T-helper 2 cell (primary cell): Measurements from ENCODE around the gene MLLT3.

Experiments
- DNase-seq, 5 experiments: peaks; one replicate each; pipeline versions ENCODE4 v3.0.0 to v3.0.0-alpha.2; 2012 to 2022

MLLT3 gene

DNA sequence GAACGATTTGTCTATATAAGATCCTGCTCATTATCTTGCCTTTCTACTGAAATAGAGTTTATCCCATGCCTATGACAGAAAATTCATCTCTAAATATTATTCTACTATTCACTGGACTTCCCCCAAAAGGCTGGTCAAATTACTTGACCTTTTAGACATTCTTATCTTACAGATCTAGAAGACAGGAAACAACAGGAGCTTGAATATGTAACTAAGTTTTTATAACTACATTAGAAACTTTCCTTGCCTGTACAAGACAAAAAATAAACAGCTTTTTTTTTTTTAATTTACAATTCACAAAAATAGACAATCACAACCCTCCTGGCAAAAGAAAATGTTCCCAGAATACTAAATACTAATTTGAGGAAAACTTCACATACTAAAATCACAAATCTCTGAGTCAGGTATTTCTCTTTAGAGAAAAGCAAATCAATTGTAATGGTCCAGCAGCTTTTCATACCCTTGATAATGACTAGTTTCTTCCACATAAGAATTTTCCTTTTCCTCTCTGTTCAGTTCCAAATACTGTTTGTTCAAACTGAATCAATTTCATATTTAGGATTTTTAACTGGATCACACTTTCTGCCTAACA is 68.6 kb downstream of the MLLT3 start:
- no peak for DNase-seq

DNA sequence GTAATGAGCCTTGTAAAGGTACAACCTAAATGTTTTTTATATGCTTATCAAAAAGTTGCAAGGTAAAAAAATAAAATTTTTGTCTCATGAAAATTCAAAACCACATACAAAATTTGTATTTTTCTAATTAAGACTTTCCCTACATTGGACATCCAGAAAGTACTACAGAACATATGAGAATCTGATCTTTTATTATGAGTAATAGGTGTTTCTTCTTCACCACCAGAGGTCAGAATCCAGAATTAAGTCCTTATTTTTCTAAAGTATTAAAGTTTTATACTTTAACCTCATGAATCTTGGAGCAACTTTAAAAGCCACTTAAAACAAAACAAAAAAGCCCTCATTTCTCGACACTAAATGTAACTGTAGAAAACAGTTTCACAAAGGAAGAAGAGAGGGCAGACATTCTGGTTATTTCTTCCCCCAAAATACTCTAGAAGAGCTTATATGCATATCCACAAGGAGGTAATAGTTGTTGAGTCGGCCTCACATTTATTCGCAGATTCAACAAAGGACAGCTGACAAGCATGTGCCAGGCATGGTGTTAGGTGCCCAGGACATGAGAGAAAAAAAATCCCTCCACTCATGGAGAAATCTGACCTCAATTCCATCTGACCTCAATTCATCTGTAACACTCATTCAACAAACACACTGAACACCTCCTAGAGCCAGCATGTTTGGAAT is 69.3 kb downstream of the MLLT3 start:
- DNase-seq: peak in 1 of 5 experiments; percentile 64

DNA sequence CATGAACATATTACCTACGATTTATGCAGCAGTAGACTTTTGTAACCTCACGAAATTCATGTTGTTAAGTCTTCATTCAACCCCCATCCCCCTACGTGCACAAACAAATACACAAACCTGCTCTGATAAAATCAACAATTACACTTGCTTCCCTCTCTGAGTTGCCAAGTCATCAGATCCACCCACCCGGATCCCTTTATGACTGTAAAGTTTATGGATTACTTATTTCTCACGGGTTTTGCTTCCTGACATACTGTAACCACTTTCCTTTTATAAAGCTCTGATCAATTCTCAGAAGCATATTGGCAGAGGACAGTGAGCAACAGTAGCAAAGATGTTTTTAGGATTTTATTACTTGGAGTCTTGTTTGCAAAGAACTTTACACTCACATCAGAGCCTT is 70.5 kb downstream of the MLLT3 start:
- DNase-seq: peak in 1 of 5 experiments; percentile 85

DNA sequence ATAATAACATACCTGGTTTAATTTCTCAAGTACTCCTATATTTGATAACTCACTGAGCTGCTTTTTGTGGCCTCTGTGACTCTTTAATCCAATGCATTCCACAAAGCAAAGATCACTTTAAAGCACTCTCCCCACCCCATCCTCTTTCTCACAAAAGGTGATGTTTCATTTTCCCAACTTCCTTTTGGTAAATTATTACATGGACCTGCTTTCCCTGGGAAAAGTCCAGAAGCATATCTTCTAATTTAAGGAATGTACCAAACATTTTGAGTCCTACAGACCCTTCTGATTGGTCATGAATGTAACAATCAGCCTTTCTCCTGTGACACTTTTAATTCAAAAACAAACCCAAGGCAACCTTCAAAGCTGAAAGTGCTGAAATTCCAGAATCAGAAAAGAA is 71.1 kb downstream of the MLLT3 start:
- no peak for DNase-seq

DNA sequence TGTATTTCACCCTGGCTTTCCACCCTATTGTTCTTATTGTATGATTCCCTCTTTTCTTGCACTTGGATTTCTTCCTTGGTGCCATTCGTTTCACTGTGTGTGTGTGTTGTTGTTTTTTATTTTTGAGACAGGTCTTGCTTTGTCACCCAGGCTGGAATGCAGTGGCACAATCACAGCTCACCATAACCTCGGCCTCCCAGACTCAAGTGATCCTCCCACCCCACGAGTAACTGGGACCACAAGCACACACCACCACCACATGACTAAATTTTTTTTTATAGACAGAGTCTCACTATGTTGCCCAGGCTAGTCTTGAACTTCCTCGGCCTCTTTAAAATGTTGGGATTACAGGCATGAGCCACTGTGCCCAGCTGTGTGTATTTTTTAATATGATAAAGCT is 72.0 kb downstream of the MLLT3 start:
- peak in 1 of 5 experiments; percentile 25 for DNase-seq

DNA sequence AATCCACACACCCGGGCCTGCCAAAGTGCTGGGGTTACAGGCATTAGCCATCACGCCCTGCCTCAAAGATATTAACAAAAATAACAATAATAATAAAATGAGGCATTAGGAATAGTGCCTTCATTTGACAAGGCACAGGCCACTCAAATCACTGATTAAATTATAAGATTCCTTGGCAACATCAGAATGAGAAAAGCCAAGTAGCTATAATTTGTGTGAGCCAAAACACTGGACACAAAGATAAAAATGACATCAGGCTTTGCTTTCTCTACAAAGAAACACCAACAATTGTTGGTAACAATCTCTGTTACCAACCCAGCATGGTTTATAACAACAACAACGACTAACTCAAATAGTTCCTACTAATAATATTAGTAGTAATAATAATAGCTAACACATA is 73.2 kb downstream of the MLLT3 start:
- no peak for DNase-seq

DNA sequence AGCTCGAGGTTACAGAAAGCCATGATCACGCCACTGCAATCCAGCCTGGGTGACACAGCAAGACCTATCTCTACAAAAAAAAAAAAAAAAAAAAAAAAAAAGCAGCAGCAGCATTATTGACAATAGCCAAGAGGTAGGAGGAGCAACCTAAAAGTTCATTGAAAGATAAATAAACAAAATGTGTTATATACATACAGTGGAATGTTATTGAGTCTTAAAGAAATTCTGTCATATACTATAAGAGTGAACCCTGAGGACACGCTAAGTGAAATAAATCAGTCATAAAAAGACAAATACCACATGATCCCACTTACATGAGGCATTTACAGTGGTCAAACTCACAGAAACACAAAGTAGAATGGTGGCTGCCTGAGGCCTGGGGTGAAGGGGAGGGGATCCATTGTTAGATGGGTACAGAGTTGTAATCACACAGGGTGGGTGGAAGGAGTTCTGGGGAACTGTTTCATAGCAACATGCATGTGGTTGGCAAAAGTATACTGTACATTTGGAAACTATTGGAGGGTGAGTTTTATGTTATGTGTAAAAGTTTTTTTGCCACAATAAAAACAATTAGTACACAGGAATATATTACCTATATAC is 77.2 kb downstream of the MLLT3 start:
- DNase-seq: no peak

DNA sequence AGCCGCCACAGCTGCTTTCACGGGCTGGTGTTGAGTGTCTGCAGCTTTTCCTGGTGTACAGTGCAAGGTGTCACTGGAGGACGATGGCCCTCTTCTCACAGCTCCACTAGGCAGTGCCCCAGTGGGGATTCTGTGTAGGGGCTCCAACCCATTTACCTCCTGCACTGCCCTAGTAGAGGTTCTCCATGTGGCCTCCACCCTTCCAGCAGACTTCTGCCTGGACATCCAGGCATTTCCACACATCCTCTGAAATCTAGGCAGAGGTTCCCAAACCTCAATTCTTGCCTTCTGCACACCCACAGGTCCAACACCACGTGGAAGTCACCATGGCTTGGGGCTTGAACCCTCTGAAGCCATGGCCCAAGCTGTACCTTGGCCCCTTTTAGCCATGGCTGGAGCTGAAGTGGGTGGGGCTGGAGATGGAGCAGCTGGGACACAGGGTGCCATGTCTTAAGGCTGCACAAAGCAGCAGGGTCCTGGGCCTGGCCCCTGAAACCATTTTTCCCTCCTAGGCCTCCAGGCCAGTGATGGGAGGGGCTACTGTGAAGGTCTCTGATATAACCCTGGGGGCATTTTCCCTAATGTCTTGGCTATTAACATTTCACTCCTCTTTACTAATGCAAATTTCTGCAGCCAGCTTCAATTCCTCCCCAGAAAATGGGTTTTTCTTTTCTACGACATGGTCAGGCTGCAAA is 82.0 kb downstream of the MLLT3 start:
- DNase-seq: no peak

DNA sequence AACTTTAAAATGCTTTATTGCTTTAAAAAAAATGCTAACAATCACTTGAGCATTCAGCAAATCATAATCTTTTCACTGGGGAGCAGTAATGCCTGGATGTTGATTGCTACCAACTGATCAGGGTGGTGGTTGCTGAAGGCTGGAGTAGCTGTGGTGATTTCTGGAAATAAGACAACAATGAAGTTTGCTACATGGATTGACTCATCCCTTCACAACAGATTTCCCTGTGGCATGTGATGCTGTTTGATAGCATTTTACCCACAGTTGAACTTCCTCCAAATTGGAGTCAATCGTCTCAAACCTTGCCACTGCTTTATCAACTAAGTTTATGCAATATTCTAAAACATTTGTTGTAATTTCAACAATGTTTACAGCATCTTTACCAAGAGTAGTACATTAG is 83.3 kb downstream of the MLLT3 start:
- DNase-seq: no peak

DNA sequence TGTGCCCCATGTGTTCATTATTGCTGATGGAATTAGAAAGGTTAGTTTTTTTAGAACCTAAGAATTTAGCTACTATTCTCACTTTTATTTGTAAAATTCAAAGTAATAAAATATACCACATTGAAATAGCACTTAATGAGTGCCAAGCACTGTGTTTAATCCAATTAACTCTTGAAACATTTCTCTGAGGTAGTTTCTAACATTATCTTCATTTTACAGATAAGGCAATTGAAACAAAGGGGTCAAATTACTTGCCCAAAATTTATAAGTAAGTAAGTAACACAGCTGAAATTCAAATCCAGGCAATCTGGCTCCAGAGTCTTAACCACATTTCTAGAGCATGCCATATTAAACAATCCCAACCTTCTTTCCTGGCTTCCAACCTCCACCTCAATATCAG is 84.2 kb downstream of the MLLT3 start:
- no peak for DNase-seq

DNA sequence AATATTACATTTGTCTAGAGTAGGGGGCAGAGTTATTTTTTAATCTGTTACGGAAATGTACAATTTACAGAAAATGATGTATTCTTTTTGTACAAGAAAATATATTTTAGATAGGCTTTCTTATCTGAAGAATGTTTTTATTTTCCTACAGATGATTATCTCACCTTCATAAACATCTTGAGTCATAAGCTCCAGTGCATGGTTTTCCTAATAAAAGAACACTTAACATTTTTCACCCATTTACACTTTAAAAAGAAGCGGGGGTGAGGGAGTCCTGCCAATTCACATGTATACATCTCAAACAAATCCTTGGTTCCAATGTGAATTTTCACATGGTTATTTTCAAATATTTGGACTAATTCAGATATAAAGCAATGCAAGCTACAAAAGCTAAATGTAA is 85.0 kb downstream of the MLLT3 start:
- DNase-seq: no peak

DNA sequence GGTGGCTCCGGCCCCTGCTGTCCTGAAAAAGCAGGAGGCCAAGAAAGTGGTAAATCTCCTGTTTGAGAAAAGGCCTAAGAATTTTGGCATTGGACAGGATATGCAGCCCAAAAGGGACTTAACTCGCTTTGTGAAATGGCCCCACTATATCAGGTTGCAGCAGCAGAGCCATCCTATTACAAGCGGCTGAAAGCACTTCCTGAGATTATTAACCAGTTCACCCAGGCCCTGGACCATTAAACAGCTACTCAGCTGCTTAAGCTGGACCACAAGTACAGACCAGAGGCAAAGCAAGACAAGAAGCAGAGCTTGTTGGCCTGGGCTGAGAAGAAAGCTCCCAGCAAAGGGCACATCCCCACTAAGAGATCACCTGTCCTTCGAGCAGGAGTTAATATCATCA is 89.7 kb downstream of the MLLT3 start:
- DNase-seq: no peak

DNA sequence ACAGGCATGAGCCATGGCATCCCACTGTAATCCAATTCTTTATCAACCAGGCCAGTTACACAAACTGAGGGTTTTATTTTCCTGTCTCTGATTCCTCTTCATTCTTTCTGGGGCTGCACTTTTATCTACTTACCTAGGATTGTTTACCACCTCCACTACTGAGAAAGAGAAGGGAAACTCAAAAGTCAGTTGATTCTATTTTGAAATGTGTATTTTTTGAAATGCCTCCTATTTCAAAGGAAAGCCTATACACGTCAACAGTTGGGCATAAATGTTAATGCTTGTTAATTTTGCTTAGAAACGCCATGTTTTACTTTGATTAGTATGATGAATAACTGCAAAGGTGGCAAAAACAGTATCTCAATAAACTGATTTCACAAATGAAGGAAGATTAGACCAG is 92.5 kb downstream of the MLLT3 start:
- DNase-seq: no peak

DNA sequence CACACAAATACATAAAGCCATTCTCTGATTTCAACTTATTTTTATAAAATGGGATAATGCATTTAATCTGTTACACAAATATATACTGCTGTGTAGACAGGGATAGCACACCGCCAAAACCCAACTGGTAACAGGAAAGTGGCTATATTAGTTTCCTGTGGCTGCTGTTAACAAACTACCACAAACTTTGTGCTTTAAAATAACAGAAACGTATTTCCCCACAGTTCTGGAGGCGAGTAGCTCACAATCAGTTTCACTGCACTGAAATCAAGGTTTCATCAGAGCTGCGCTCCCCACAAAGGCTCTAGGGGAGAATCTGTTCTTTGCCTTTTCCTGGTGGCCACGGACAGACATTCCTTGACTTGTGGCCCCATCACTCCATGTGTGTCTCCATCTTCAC is 94.0 kb downstream of the MLLT3 start:
- DNase-seq: peak in 1 of 5 experiments; percentile 53

DNA sequence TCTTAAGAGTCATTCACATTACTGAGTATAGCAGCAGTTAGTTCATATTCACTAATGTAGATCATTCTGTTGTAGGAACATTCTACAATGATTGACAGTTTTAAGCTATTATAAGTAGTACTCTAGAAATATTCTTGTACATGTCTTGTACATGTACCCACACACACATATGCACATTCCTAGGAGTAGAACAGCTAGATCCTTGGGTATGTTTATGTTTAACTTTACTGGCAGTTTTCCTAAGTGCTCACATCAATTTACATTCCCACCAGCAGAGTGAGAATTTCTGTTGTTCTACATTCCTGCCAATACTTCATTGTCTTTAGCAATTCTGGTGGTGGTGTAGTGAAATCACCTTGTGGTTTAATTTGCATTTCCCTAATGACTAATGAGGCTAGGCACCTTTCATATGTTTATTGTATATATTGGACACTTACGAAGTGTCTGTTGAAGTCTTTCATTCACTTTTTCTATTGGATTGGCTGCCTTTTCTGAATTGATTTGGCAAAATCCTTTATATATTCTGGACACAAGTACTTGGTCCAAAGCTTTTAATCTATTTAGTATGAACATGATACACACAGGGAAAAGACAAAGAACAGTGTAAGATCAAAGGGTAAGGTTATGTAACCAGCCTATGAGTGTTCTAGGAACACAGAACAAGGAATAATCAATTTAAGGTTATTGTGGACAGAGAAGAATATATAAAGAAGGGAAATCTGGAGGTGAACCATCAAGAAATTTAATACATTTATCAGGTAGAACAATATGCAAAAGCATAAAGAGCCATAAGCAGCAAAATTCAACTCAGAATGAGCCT is 95.6 kb downstream of the MLLT3 start:
- peak in 1 of 5 experiments; percentile 7 for DNase-seq

DNA sequence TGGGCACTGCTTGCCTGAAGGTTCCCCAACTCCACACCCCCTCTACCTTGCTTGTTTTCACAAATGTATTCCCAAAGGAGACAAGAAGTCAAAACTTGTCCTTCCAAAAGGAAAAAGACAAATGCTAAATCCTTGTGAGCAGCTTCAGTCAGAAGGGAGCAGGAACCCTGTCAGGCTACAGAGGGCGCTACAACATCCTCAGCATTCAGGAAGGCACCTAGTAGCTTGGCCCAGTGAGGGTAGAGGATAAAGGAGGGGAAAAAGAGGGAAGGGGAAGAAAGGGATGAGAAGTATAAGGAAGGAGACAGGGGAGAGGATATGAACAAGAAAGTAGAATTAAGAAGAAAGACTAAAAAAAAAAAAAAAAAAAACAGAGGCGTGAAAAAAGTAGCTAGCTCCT is 97.5 kb downstream of the MLLT3 start:
- peak in 1 of 5 experiments; percentile 12 for DNase-seq

DNA sequence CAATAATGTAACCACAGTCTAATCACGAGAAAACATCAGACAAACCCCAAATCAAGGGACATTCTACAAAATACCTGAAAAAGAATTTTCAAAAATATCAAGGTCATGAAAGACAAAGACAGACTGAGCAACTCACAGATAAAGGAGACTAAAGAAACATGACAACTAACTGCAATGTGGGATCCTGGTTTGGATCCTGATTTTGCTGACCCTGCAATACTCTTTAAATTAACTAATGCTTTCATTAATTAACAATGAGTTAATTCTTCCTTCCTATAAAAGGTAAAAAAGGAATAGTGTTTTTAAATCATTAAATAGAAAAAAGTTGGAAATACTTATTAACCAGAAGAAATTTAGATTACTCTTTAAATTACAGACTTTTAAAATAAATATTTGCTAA is 103.6 kb downstream of the MLLT3 start:
- DNase-seq: no peak

DNA sequence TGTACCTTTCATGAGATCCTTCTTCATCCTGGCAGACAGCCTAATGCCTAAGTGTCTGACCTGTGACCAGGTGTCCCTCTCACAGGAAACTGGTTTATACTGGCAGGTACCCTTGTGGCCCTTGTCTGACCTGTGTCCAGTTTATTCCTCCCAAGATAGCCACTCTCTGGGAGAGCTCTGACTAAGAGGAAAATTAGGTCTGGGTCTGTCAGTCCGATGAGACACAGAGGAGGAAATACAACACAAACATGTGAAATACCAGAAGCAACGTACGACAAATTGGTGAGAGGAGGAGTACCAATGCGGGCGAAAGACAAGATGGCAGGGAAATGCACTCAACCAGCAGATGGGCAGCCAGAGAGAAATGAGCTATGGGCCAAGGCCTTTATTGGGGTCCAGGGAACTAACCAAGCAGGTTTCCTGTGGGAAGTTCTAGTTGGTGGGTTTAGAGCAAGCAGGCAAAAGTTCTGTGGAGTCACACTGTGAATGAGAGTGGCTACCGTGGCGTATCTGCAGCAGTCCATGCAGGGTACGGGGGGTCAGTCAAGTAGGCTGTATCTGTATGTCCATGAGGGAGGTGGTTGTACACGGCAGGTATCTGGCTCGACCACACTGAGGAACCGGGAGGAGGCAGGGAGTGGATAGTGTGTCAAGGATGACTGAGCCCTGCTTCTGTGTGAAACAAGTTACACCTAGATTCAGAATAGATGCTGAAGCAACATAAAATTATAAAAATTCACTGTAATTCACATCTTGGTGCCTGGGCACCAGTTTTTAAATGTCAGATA is 109.0 kb downstream of the MLLT3 start:
- DNase-seq: no peak

DNA sequence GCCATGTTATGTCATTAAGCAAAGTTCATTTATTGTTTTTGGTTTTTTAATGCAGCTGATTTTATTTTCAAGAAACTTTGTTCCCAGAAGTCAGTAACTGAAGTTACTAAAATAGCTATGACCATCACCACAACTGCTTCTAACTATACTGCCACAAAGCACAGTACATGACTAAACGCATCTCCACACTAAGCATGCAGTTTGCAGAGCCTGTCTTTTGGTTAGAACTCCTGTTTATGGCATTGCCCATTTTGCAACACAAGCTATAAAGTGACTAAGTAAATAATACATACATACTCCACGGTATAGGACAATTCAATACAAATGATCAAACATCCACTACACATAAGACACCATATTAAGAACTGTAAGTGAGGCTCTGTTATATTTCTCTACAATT is 109.7 kb downstream of the MLLT3 start:
- DNase-seq: peak in 1 of 5 experiments; percentile 50

DNA sequence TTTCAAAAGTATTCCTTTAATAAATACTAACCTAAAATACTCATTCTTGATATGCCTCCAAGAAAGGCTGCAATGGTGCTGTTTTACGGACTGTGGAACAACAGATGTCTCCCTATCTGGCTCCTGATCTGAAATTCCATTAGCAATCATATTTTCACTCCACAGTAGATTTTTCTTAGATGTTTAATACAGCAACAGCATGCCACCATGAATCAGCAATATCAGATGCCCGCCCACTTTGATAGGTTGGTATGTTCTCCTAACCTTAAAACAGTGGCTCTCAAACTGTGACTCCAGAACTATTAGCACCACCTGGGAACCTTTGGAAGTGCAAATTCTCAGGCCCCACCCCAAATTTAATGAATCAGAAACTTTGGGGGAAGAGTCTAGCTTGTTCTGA is 110.2 kb downstream of the MLLT3 start:
- no peak for DNase-seq

DNA sequence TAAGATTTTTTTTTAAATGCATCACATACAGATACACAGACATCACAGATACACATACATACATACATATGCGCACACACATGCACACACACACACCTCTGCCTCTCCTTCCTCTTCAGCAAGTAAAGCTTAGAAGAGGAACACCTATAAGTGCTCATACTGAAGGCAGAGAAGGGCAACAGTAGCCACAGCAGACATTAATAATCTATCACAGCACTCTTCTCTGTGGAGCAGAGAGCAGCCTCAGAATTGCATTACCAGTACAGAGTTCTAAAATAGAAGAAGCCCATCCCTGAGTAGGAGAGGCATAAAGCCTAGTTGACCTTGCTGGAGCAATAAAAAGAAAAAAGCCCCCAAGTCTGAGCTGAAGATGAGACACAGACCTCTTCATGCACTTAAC is 110.6 kb downstream of the MLLT3 start:
- DNase-seq: peak in 1 of 5 experiments; percentile 51

DNA sequence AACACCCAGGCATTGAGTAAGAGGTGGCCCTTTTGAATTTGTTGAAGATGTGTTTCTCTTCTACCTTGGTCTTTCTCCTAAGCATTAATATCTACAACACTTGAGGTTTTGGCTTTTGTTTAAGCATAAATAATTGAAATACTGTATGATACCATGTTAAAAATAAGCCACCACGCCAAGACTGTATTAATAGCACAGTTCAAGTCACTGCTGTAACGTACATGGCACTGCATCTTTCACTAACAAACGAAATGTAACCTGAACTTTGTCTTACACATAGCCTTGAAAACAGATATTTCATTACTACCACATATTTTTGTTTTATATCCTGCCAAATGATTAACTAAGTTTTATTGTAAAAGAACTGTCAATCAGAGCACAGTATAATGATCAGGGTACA is 112.8 kb downstream of the MLLT3 start:
- no peak for DNase-seq
